Measurements from ENCODE around the gene ANKRD27. TPM values are rescaled to one million over a fixed set of nuclear protein-coding genes. Genes with fewer than 3 reads are reported as not detected.
"Not testable (repeated sequence)": the region's sequence is repeated elsewhere in the genome, so short reads cannot be mapped to it uniquely, and the experiment has no call there.

The ANKRD27 gene
- total RNA-seq (10 to 100 TPM; 19.0 to 20.7 TPM), polyA plus RNA-seq (ENCODE audit: insufficient read length in 2 of 2) (10 to 100 TPM; 13.8 to 16.8 TPM)
- long read RNA-seq, donor 1, full-length matches to known transcripts: 2 of 2 reads
- long read RNA-seq, donor 1, partial matches to known transcripts: 0 of 2 reads
- long read RNA-seq, donor 1, other reads (novel, unspliced or antisense): 0 of 2 reads
- long read RNA-seq, donor 2: 0 reads
- long read RNA-seq, donor 3: 0 reads
- long read RNA-seq, donor 4, full-length matches to known transcripts: 1 of 59 reads
- long read RNA-seq, donor 4, partial matches to known transcripts: 58 of 59 reads
- long read RNA-seq, donor 4, other reads (novel, unspliced or antisense): 0 of 59 reads

- WGBS (ENCODE audit: insufficient coverage): under 1% methylated on average over 75 of the region's 75 CpGs
- Histone ChIP-seq H3K36me3 (ENCODE audit: control insufficient read depth, insufficient read depth, low read length) (peaks cover 3% of the 10 kb centered on the region), H3K4me3 (ENCODE audit: low read depth, low read length) (peak within 1 kb of the TSS; percentile 80), H3K27ac (ENCODE audit: low read depth, low read length) (no peak within 1 kb of the TSS), H3K27me3 (ENCODE audit: control insufficient read depth, insufficient read depth, low read length) (peaks cover 23% of the 10 kb centered on the region), H3K4me1 (ENCODE audit: control insufficient read depth, insufficient read depth, low read length) (peaks cover 29% of the 10 kb centered on the region), H3K9me3 (ENCODE audit: control insufficient read depth, insufficient read depth, low read length) (no peaks in the 10 kb centered on the region)
- peak; percentile 96 to 100 (median 98) for DNase-seq (ENCODE audit: low read depth in 4 of 6, low spot score in 6 of 6)
Observed at GRCh38 chr19:32674931-32675719, at the start of gene ANKRD27. Gene ANKRD27, minus strand, starts transcription at chr19:32675180. Its CDS starts 16,165 bp downstream, at chr19:32659015.

- no peaks in the 10 kb centered on the region for H3K9me3 ChIP-seq (ENCODE audit: control insufficient read depth, insufficient read depth, low read length)
- no peaks in the 10 kb centered on the region for H3K4me1 ChIP-seq (ENCODE audit: control insufficient read depth, insufficient read depth, low read length)
- H3K27me3 ChIP-seq (ENCODE audit: control insufficient read depth, insufficient read depth, low read length): no peaks in the 10 kb centered on the region
- H3K4me3 ChIP-seq (ENCODE audit: low read depth, low read length): no peak overlapping the region
- peaks cover 2% of the 10 kb centered on the region for H3K36me3 ChIP-seq (ENCODE audit: control insufficient read depth, insufficient read depth, low read length)
- no peak for DNase-seq (ENCODE audit: low read depth in 4 of 6, low spot score in 6 of 6)
- WGBS (ENCODE audit: insufficient coverage): 97% methylated on average over 21 of the region's 22 CpGs
- no peak overlapping the region for H3K27ac ChIP-seq (ENCODE audit: low read depth, low read length)
Observed at GRCh38 chr19:32720936-32721250, 45.9 kb upstream of the ANKRD27 start.

GRCh38 chr19:32720216-32720935 is 45.4 kb upstream of the ANKRD27 start:
- Histone ChIP-seq H3K4me3 (ENCODE audit: low read depth, low read length) (no peak overlapping the region), H3K4me1 (ENCODE audit: control insufficient read depth, insufficient read depth, low read length) (no peaks in the 10 kb centered on the region), H3K27ac (ENCODE audit: low read depth, low read length) (no peak overlapping the region), H3K27me3 (ENCODE audit: control insufficient read depth, insufficient read depth, low read length) (no peaks in the 10 kb centered on the region), H3K9me3 (ENCODE audit: control insufficient read depth, insufficient read depth, low read length) (no peaks in the 10 kb centered on the region), H3K36me3 (ENCODE audit: control insufficient read depth, insufficient read depth, low read length) (peaks cover 2% of the 10 kb centered on the region)
- 95% methylated on average over 15 of the region's 22 CpGs for WGBS (ENCODE audit: insufficient coverage)
- no peak for DNase-seq (ENCODE audit: low read depth in 4 of 6, low spot score in 6 of 6)

GRCh38 chr19:32719611-32720059 is 44.7 kb upstream of the ANKRD27 start, which contains the start of gene TDRD12:
Gene TDRD12, plus strand, starts transcription at chr19:32719767. Its CDS starts 306 bp downstream, at chr19:32720073.
- 93% methylated on average over 36 of the region's 44 CpGs for WGBS (ENCODE audit: insufficient coverage)
- peaks cover 2% of the 10 kb centered on the region for H3K36me3 ChIP-seq (ENCODE audit: control insufficient read depth, insufficient read depth, low read length)
- peak in 1 of 6 donors; percentile 2 for DNase-seq (ENCODE audit: low read depth in 4 of 6, low spot score in 6 of 6)
- H3K9me3 ChIP-seq (ENCODE audit: control insufficient read depth, insufficient read depth, low read length): no peaks in the 10 kb centered on the region
- H3K27me3 ChIP-seq (ENCODE audit: control insufficient read depth, insufficient read depth, low read length): no peaks in the 10 kb centered on the region
- H3K4me3 ChIP-seq (ENCODE audit: low read depth, low read length): no peak within 1 kb of the TSS
- no peak within 1 kb of the TSS for H3K27ac ChIP-seq (ENCODE audit: low read depth, low read length)
- no peaks in the 10 kb centered on the region for H3K4me1 ChIP-seq (ENCODE audit: control insufficient read depth, insufficient read depth, low read length)

DNA sequence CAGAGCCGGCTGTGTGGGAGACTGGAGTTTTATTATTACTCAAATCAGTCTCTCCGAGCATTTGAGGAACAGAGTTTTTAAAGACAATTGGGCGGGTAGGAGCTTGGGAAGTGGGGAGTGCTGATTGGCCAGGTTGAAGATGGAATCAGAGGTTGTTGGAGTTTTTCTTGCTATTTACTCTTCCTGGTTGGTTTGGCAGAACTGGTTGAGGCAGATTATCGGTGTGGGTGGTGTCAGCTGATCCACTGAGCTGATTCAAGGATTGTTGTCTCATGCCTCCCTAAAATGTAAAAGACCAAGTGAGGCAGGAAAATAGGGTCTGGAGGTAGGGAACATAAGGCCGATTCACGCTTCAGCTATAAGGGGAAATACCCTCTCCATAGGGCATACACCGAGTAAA is 43.3 kb upstream of the ANKRD27 start:
- H3K4me1 ChIP-seq (ENCODE audit: control insufficient read depth, insufficient read depth, low read length): no peaks in the 10 kb centered on the region
- H3K36me3 ChIP-seq (ENCODE audit: control insufficient read depth, insufficient read depth, low read length): peaks cover 5% of the 10 kb centered on the region
- no peaks in the 10 kb centered on the region for H3K9me3 ChIP-seq (ENCODE audit: control insufficient read depth, insufficient read depth, low read length)
- H3K27me3 ChIP-seq (ENCODE audit: control insufficient read depth, insufficient read depth, low read length): no peaks in the 10 kb centered on the region
- H3K4me3 ChIP-seq (ENCODE audit: low read depth, low read length): no peak overlapping the region
- DNase-seq (ENCODE audit: low read depth in 4 of 6, low spot score in 6 of 6): no peak
- 70% methylated on average over 5 of the region's 7 CpGs for WGBS (ENCODE audit: insufficient coverage)
- H3K27ac ChIP-seq (ENCODE audit: low read depth, low read length): no peak overlapping the region

DNA sequence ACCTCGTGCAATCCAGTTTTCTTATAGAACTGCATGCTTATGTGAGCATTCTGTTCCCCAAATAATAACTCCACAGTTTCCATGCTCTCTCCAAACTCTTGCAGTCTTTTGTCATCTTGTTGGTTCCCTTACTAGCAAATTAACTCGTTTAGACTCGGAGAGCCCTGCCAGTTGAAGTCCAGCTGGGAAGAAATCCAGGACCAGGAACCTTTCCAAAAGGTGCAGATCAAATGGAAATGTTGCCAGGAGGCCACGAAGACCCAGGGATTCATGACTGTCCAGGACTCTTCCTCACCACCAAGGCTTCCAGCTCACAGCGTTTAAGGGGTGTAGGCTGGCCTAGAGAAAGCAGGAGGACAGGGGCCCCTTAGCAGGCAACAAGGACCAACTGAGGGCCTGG is 42.5 kb upstream of the ANKRD27 start:
- 82% methylated on average over 3 of the region's 5 CpGs for WGBS (ENCODE audit: insufficient coverage)
- H3K9me3 ChIP-seq (ENCODE audit: control insufficient read depth, insufficient read depth, low read length): no peaks in the 10 kb centered on the region
- H3K27me3 ChIP-seq (ENCODE audit: control insufficient read depth, insufficient read depth, low read length): no peaks in the 10 kb centered on the region
- no peak overlapping the region for H3K4me3 ChIP-seq (ENCODE audit: low read depth, low read length)
- no peaks in the 10 kb centered on the region for H3K4me1 ChIP-seq (ENCODE audit: control insufficient read depth, insufficient read depth, low read length)
- H3K27ac ChIP-seq (ENCODE audit: low read depth, low read length): no peak overlapping the region
- peak in 2 of 6 donors; percentile 3 to 7 for DNase-seq (ENCODE audit: low read depth in 4 of 6, low spot score in 6 of 6)
- peaks cover 9% of the 10 kb centered on the region for H3K36me3 ChIP-seq (ENCODE audit: control insufficient read depth, insufficient read depth, low read length)

DNA sequence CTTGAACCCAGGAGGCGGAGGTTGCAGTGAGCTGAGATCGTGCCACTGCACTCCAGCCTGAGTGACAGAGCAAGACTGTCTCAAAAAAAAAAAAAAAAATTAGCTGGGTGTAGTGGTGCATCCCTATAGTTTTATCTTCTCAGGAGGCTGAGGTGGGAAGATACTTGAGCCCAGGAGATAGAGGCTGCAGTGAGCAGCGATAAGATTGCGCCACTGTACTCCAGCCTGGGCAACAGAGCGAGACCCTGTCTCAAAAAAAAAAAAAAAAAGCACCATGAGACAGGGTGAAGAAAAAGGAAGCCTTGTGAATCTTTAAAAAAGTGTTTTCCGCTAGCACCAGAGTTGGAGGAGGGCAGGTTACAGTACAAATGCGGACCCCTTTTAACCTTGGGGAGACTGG is 41.2 kb upstream of the ANKRD27 start:
- WGBS (ENCODE audit: insufficient coverage): 100% methylated on average over 4 of the region's 7 CpGs
- not testable (repeated sequence) for H3K4me3 ChIP-seq (ENCODE audit: low read depth, low read length); H3K36me3 ChIP-seq (ENCODE audit: control insufficient read depth, insufficient read depth, low read length); DNase-seq (ENCODE audit: low read depth in 4 of 6, low spot score in 6 of 6); H3K27me3 ChIP-seq (ENCODE audit: control insufficient read depth, insufficient read depth, low read length); H3K4me1 ChIP-seq (ENCODE audit: control insufficient read depth, insufficient read depth, low read length); H3K9me3 ChIP-seq (ENCODE audit: control insufficient read depth, insufficient read depth, low read length); H3K27ac ChIP-seq (ENCODE audit: low read depth, low read length)

DNA sequence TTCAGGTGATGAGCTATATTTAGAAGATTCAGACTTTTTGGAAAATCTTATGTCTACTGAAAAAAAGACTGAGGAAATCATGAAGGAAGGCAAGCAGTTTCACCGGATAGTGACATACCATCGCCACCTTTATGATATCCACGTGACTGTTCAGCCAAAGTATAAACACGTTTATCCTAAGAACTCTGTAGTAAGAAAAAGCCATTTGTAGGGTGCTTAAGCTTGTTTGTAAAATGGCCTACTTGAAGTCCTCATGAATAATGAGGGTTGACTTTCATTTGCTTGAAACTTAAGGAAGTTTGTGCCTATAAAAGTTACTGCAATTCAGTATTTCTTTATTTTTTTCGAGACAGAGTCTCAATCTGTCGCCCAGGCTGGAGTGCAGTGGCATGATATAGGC is 36.8 kb upstream of the ANKRD27 start:
- no peaks in the 10 kb centered on the region for H3K4me1 ChIP-seq (ENCODE audit: control insufficient read depth, insufficient read depth, low read length)
- peaks cover 14% of the 10 kb centered on the region for H3K36me3 ChIP-seq (ENCODE audit: control insufficient read depth, insufficient read depth, low read length)
- 95% methylated on average over 4 of the region's 6 CpGs for WGBS (ENCODE audit: insufficient coverage)
- H3K9me3 ChIP-seq (ENCODE audit: control insufficient read depth, insufficient read depth, low read length): no peaks in the 10 kb centered on the region
- H3K27me3 ChIP-seq (ENCODE audit: control insufficient read depth, insufficient read depth, low read length): no peaks in the 10 kb centered on the region
- no peak for DNase-seq (ENCODE audit: low read depth in 4 of 6, low spot score in 6 of 6)
- H3K27ac ChIP-seq (ENCODE audit: low read depth, low read length): no peak overlapping the region
- no peak overlapping the region for H3K4me3 ChIP-seq (ENCODE audit: low read depth, low read length)

GRCh38 chr19:32709032-32709431 is 34.1 kb upstream of the ANKRD27 start:
- Histone ChIP-seq H3K27me3 (ENCODE audit: control insufficient read depth, insufficient read depth, low read length) (no peaks in the 10 kb centered on the region), H3K4me3 (ENCODE audit: low read depth, low read length) (no peak overlapping the region), H3K27ac (ENCODE audit: low read depth, low read length) (no peak overlapping the region), H3K9me3 (ENCODE audit: control insufficient read depth, insufficient read depth, low read length) (peaks cover 1% of the 10 kb centered on the region), H3K4me1 (ENCODE audit: control insufficient read depth, insufficient read depth, low read length) (no peaks in the 10 kb centered on the region), H3K36me3 (ENCODE audit: control insufficient read depth, insufficient read depth, low read length) (peaks cover 13% of the 10 kb centered on the region)
- 88% methylated on average over 4 of the region's 5 CpGs for WGBS (ENCODE audit: insufficient coverage)
- no peak for DNase-seq (ENCODE audit: low read depth in 4 of 6, low spot score in 6 of 6)
